IPS-15b (cell line): ENCODE results near the gene ATL1.
"Not testable (repeated sequence)": the region's sequence is repeated elsewhere in the genome, so short reads cannot be mapped to it uniquely, and the experiment has no call there.

Experiments
- H3K27me3 ChIP-seq: one replicate; pipeline ENCODE4 v1.6.1; 2013; ENCODE audit warnings: low read length; ENCODE audit not compliant: control insufficient read depth, insufficient read depth
- H3K36me3 ChIP-seq: one replicate; pipeline ENCODE4 v1.6.1; 2013; ENCODE audit warnings: low read length; ENCODE audit not compliant: control insufficient read depth, insufficient read depth
- H3K4me1 ChIP-seq: one replicate; pipeline ENCODE4 v1.6.1; 2013; ENCODE audit warnings: mild to moderate bottlenecking, low read length; ENCODE audit not compliant: control insufficient read depth, insufficient read depth
- H3K4me3 ChIP-seq: one replicate; pipeline ENCODE4 v1.5.1; 2013; ENCODE audit warnings: low read depth, low read length
- H3K9ac ChIP-seq: one replicate; pipeline ENCODE4 v1.6.1; 2013; ENCODE audit warnings: low read depth, mild to moderate bottlenecking, low read length
- H3K9me3 ChIP-seq: one replicate; pipeline ENCODE4 v1.6.1; 2013; ENCODE audit warnings: mild to moderate bottlenecking, low read length; ENCODE audit not compliant: control insufficient read depth, insufficient read depth

Gene ATL1

DNA sequence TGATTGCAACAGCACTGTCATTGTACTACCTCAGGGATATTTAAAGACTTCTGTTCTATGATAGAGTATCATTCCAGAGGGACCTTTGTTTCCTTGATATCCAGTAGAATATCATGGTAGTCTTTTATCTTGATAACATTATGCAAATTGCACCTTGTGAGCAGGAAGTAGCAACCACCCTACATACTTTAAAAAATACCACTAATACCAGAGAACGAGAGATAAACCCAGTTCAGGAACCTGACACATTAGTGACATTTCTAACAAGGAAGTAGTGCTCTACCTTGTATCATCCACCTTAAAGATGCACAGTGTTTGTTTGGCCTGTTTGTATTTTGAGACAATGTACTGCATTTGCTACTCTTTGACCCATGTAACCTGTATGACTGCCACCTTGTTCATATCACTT, 18.8 kb upstream of the ATL1 start:
- Histone ChIP-seq H3K9ac (no peak overlapping the region), H3K9me3 (peaks cover 6% of the 10 kb centered on the region), H3K4me1 (no peaks in the 10 kb centered on the region), H3K27me3 (no peaks in the 10 kb centered on the region), H3K4me3 (no peak overlapping the region), H3K36me3 (peaks cover 3% of the 10 kb centered on the region)

DNA sequence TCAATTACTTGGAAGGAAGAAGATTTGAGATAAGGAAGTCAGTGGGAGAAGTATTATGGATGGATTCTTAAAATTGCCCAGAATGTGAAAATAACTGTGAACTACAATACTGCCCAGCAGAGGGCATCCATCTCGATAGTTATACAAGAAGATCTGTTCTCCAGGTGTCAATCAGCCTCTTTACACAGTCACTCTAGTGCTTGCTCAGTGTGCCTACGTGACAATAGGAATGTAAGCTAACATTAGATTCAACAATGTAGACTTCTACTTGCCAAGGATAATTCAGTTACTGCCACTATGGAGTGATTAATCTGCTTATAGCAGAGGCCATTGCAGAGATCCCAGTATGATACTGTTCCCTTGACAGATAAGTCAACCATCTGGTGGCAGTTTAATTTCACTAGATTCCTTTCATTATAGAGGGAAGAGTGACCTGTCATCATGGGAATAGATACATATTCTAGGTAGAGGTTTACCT, 17.0 kb upstream of the ATL1 start:
- Histone ChIP-seq H3K4me1 (no peaks in the 10 kb centered on the region), H3K9ac (no peak overlapping the region), H3K27me3 (no peaks in the 10 kb centered on the region), H3K36me3 (no peaks in the 10 kb centered on the region), H3K4me3 (no peak overlapping the region), H3K9me3 (no peaks in the 10 kb centered on the region)

DNA sequence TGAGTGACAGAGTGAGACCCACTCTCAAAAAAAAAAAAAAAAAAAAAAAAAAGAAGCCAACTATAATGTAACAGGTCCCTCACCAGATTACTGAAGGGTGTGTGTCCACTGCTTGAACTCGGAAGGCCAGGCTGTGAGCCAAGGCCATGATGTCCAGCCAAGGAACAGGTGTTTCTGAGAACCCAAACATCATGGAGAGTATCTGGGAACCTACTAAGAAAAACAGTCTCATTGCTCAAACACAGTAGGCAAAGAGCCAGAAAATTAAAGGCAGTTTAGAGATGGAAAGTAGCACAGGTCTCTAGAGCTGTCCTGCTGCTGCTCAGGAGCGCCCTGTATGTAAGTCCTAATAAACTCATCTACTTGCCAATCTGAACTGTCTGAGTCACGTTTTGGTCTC, 15.0 kb upstream of the ATL1 start:
- Histone ChIP-seq H3K27me3 (no peaks in the 10 kb centered on the region), H3K36me3 (no peaks in the 10 kb centered on the region), H3K9ac (no peak overlapping the region), H3K4me1 (no peaks in the 10 kb centered on the region), H3K9me3 (no peaks in the 10 kb centered on the region), H3K4me3 (no peak overlapping the region)

DNA sequence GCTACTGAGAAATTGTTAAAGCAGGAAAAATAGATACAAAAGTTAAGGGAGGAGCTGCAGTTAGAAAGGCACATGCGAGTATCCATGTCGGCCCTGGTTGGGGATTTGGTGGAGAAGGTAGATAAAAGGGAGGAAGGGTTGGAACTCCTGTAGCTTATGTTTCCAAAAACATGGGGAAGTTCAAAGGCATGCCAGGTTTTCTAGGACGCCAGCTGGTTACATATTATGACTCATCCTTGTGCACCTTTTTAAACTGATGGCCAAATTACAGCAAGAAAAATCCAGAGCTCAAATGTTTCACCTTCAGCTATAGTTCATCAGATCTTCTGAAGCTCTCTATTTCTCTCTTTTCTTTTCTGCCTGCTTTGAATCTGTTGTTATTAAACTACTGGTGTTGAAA, 14.3 kb upstream of the ATL1 start:
- H3K27me3 ChIP-seq = no peaks in the 10 kb centered on the region
- H3K4me3 ChIP-seq = no peak overlapping the region
- no peak overlapping the region for H3K9ac ChIP-seq
- H3K9me3 ChIP-seq = no peaks in the 10 kb centered on the region
- no peaks in the 10 kb centered on the region for H3K36me3 ChIP-seq
- H3K4me1 ChIP-seq = no peaks in the 10 kb centered on the region

DNA sequence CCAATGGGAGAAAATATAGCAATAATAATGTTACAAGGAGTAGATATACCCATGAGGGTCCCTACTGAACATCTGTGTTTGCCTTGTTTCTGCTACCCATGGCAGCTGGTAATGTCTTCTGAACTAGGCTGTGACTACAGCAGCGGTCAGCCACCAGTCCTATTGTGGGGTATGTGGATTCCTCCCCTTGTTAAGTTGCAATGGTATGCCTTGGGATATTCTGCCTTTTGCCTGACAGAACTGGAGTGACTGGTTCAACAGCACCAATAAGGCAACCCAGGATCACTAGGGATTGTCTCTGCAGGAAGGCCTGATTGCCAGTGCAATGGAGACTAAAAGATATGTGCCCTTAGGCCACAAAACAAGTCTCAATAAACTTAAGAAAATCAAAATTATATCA, 9.7 kb upstream of the ATL1 start:
- Histone ChIP-seq H3K9ac (no peak overlapping the region), H3K4me1 (no peaks in the 10 kb centered on the region), H3K4me3 (no peak overlapping the region), H3K27me3 (no peaks in the 10 kb centered on the region), H3K9me3 (no peaks in the 10 kb centered on the region), H3K36me3 (no peaks in the 10 kb centered on the region)

DNA sequence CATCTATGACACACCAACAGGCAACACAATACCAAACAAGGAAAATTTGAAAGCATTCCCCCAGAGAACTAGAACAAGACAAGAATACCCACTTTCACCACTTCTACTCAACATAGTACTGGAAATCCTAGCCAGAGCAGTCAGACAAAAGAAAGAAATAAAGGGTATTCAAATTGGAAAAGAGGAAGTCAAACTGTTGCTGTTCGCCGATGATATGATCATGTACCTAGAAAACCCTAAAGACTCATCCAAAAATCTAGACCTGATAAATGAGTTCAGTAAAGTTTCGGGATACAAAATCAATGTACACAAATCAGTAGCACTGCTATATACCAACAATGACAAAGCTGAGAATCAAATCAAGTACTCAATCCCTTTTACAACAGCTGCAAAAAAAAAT, 8.1 kb upstream of the ATL1 start:
- Histone ChIP-seq H3K9ac (no peak overlapping the region), H3K36me3 (no peaks in the 10 kb centered on the region), H3K4me3 (no peak overlapping the region), H3K4me1 (no peaks in the 10 kb centered on the region), H3K9me3 (no peaks in the 10 kb centered on the region), H3K27me3 (no peaks in the 10 kb centered on the region)

DNA sequence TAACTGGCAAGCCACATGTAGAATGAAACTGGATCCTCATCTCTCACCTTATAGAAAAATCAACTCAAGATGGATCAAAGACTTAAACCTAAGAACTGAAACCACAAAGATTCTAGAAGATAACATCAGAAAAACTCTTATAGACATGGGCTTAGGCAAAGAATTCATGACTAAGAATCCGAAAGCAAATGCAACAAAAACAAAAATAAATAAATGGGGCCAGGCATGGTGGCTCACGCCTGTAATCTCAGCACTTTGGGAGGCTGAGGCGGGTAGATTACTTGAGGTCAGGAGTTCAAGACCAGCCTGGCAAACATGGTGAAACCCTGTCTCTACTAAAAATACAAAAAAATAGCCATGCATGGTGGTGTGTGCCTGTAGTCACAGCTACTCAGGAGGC, 7.1 kb upstream of the ATL1 start:
- H3K4me3 ChIP-seq, H3K9me3 ChIP-seq, H3K9ac ChIP-seq, H3K36me3 ChIP-seq, H3K4me1 ChIP-seq, H3K27me3 ChIP-seq: not testable (repeated sequence)

DNA sequence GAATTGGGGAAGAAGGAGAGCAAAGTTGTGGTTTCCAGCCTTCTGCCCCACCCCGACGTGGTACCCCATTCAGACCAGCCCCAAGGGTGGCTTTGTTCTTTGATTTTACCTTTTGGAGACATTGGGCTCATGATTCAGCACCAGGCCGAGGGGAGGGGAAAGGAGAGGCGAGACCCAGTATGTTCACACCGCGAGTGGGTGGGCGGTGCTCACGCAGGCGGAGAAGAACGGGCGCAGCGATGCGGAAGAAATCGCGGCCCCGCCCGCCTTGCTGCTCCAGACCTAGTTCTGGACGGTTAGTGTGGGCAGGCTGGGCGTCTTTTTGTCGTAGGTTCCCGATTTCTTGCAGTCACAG, 963 bp downstream of the ATL1 start:
- Histone ChIP-seq H3K9me3 (no peaks in the 10 kb centered on the region), H3K4me1 (no peaks in the 10 kb centered on the region), H3K4me3 (peak overlapping the region; percentile 96), H3K27me3 (peaks cover 21% of the 10 kb centered on the region), H3K9ac (peak overlapping the region; percentile 68), H3K36me3 (no peaks in the 10 kb centered on the region)

DNA sequence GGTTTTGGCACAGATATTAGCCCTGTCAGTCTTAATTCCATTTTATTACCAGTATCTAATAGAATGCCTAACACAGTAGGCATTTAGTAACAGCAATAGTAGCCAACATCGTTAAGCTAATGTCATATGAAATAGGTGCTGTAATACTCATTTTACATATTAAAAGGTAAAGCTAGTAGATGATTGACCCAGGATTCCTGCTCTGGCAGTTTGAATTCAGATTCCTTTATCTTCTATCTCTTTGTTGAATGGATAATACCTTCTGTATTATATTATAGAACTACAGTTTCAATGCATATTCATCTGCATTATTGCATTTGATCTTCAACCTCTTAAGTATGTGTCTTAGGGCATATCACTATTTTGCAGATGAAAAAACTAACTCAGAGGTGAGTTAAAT, 2.9 kb downstream of the ATL1 start:
- no peaks in the 10 kb centered on the region for H3K4me1 ChIP-seq
- H3K9ac ChIP-seq = no peak overlapping the region
- H3K27me3 ChIP-seq = peaks cover 21% of the 10 kb centered on the region
- no peaks in the 10 kb centered on the region for H3K9me3 ChIP-seq
- H3K36me3 ChIP-seq = no peaks in the 10 kb centered on the region
- H3K4me3 ChIP-seq = no peak overlapping the region

DNA sequence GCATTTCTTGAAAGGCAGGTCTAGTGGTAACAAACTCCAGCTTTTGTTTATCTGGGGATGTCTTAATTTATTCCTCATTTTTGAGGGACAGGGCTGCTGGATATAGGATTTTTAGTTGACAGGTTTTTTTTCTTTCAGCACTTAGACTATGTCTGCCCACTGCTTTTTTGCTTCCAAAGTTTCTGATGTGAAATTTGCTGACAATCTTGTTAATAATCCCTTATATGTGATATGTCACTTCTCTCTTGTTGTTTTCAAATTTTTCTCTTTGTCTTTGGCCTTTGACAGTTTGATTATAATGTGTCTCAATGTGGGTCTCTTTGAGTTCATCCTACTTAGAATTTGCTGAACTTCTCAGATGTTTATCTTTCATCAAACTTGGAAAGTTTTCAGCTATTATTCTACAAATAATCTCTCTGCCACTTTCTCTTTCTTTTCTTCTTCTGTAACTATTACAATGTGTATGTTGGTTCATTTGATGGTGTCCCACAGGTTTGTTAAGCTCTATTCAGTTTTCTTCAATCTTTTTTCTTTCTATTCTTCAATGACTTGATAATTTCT, 9.8 kb downstream of the ATL1 start:
- no peak overlapping the region for H3K4me3 ChIP-seq
- H3K9ac ChIP-seq = no peak overlapping the region

DNA sequence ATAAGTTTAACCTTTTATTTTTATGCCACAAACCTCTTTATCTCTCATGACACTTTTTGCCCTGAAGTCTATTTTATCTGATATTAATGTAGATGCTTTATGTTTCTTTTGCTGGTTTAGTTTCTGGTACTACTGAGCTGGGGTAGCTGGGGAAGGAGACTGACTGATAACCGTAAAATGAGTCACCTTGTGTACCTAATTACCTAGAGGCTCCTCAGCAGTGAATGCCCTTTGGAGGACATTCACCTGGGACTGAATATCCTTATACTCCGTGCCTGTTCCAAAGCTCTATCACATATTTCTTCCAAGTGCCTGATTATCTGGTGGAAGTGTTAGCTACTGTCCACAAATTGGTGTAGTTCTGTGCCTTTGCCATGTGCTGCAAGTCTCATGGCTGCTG, 13.9 kb downstream of the ATL1 start:
- H3K36me3 ChIP-seq = no peaks in the 10 kb centered on the region
- no peaks in the 10 kb centered on the region for H3K4me1 ChIP-seq
- H3K9ac ChIP-seq = no peak overlapping the region
- no peak overlapping the region for H3K4me3 ChIP-seq
- no peaks in the 10 kb centered on the region for H3K9me3 ChIP-seq
- no peaks in the 10 kb centered on the region for H3K27me3 ChIP-seq

More for the DNA sequence above, 9.8 kb downstream of the ATL1 start:
- Histone ChIP-seq H3K9me3 (no peaks in the 10 kb centered on the region), H3K4me1 (no peaks in the 10 kb centered on the region), H3K27me3 (no peaks in the 10 kb centered on the region), H3K36me3 (no peaks in the 10 kb centered on the region)

DNA sequence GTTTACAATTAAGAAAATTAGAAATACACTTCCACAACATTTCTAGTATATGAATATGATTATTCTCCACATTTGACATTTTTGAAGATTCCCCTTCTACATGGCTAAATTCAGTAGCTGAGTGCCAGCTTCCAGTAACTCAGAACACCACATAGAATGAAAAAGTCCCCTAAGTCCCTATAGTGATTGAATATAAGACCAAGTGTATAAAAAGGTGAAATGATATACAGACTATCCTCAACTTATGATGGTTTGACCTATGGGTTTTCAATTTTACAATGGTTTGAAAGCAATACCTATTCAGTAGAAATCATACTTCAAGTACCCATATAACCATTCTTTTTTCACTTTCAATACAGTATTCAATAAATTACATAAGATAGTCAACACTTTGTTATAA, 15.8 kb downstream of the ATL1 start:
- Histone ChIP-seq H3K9me3 (no peaks in the 10 kb centered on the region), H3K36me3 (no peaks in the 10 kb centered on the region), H3K4me3 (no peak overlapping the region), H3K4me1 (no peaks in the 10 kb centered on the region), H3K27me3 (no peaks in the 10 kb centered on the region), H3K9ac (no peak overlapping the region)

DNA sequence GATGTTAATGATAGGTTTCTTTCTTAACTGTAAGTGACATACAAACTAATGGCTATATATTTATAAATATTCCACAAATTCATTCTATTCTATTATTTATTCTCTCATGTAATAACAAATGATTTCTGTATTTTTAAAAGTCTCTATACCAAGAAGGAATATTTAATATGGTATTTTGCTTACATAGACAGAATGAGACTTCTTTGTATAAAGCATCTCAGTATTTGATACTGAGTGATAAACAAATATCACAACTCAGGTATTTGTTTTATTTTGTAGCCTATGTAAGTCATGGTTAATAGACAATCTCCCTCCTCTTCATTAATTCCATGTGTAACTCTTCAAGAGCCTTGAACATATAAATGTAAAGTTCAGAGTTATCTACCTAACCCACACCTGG, 18.0 kb downstream of the ATL1 start:
- no peaks in the 10 kb centered on the region for H3K9me3 ChIP-seq
- H3K36me3 ChIP-seq = no peaks in the 10 kb centered on the region
- H3K4me3 ChIP-seq = no peak overlapping the region
- no peaks in the 10 kb centered on the region for H3K4me1 ChIP-seq
- H3K27me3 ChIP-seq = no peaks in the 10 kb centered on the region
- H3K9ac ChIP-seq = no peak overlapping the region
